Inflammatory macrophage treated with lipopolysaccharide for 4 hours (primary cell): ENCODE data around the gene PRCP.
A peak's percentile ranks its signal among the peaks of the same experiment; 100 is the strongest.

Experiments
- DNase-seq: peaks from one replicate; pipeline ENCODE4 v3.0.0-alpha.2; 2020

Gene PRCP

GRCh38 chr11:82823647-82824619 lies 76.3 kb downstream of the PRCP start:
- DNase-seq, result peak; percentile 2

DNA sequence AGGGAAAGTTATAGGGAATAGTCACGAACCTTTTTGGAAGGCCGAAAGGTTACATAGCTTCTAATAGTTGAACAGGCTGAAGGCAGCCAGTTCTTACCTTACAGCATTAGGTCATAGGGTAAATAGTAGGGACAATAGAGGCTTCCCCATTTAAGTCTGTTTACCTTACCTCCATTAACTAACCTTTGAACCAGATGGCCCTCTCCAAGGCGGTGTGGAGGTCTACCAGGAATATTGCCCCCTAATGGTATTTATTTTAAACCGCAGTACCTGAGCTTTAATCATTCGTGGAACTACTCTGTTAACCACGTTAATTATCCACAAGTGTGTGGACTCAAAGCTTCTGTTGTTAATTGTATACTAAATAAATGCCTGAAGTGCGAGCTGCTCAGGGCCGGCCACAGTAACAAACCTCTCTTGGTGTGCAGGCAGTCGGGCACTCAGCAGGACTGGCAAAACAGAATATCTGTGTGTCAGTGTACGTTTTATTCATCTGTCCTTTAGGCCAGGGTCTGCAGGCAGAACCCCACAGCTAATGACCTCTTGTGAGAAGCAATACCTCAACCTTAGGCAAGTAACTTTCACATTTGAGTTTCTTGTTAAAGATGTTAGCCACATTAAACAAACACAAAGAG lies 81.7 kb downstream of the PRCP start:
- DNase-seq, result no peak

DNA sequence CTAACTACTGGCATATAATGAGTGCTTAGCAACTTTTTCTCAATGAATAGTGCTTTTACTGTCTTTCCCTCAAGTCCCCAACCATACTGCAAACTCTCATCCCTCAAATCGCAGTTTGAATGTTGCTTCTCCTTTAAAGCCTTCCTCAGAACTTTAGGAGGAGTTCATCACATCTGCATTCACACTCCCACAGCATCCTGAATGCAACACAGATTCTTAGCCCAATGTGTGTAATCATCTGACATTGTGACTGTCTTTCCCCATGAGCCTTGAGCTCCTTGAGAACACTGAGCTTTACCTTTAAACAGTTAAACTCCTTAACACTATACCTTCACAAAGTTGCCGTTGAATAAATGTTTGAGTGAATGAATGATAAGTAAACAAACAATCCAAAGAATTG lies 84.8 kb downstream of the PRCP start:
- peak; percentile 44 for DNase-seq

DNA sequence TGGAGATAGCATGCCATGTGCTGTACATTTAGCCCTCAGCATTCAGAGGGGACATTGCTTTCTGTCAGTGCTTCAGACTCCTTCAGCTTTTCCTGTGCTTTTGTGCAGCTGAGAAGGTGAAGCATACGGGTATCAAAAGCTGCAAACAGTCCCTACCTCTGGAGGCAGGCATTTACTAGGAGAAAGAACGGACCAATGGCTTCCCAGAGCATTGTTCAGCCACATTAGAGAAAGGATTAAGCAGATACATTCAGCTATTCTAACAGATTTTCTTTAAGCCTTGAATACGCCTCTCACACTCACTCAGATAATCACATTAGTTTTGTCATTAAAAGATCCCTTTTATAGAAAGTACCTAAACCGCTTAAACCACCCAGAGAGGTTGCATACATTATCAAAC lies 85.9 kb downstream of the PRCP start:
- DNase-seq, result no peak

GRCh38 chr11:82811369-82811768 lies 88.9 kb downstream of the PRCP start:
- no peak for DNase-seq

DNA sequence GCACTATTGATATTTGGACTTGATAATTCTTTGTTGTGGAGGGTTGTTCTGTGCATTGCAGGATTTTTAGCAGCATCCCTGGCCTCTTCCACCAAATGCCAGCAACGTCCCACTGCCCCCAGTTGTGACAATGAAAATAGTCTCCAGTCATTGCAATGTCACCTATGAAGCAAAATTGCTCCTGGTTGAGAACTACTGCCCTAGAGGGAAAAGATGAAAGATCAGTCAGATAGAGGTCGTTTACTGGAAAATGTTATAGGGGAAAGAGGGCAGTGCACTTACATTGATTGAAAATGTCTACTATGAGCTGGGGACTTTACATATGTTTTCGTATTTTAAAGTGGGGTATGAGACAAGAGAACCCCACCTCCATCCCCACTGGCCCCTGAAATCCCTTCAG lies 89.5 kb downstream of the PRCP start:
- DNase-seq, result no peak

DNA sequence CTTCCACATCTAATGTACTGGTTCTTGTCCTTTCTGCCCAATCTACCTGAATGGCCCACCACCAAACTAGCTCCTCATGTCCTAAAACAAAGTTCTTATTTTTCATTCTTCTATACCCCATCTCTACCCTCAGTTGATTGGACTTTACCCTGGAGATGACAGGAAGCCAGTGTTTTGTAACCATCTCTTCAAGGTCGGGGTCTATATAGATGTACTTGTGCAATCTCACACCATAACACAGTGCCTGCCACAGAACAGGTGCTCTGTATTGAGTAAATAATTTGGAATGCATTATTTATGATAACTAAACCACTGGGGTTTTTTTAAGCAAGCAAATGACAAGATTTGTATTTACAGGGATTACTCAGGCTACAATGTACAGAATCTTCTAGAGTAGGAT lies 89.9 kb downstream of the PRCP start:
- DNase-seq, result no peak

GRCh38 chr11:82807646-82808045 lies 92.6 kb downstream of the PRCP start:
- no peak for DNase-seq

DNA sequence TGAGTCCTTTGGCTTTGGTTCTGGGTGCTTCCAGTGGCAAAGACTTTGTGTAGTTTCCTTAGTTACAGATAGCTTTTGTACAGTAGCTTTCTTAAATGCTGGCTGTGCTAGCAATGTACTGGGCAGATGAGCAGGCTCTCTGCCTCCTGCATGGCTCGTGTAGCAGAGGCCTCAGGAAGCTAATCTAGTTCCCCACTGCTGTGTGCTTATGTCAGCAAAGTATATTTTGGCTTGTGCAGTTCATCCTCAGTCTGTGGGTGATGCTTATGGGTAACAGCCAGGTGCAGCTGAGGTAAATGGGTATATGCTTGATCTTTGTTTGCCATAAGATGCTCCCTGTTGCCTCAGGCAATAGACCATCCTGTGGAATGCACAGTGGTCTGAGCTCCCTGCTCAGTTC lies 97.5 kb downstream of the PRCP start:
- DNase-seq, result no peak

DNA sequence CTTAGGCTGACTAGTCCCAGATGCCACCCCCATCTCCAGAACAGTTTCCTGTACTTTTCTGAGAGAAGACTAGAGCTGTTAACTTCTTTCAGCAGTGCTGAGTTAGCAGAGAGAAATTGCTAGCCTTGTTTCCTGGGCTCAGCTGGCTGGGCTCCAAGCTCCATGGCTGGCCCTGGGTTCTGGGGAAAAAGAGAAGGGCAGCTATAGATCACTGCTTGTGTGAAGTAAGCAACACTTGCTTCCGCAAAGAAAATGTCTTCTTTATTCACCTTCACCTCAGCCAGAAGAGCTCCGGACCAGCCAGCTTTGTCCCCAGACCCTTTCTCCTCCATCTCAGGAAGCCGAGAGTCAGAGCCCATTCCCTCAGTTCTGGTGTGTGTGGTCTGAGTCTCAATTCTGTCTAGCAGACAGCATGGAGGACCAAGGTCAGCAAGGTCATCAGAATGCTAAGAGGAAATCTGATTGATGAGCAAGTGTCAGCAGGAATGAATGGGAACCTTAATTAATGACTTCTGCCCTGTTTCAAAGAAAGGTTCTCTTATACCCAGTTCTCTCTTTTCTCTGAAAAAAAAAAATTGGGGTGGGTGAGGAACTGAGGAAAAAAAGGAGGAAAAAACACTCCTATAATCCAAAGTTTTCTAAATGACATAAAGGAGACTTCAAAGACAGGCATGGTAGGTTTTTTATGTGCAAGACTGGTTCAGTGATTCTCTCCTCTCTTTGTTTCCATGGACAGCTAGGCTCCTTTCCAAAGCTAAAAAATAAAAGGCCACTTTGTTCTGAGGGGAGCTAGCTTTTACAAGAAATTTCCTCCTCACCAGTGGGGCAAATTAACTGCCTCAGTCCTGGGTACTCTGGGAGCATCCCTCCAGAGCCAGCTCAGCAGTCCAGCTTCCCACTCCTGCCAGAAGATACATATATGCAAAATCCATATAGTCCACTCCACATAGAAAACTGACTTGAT lies 103.0 kb downstream of the PRCP start:
- no peak for DNase-seq

DNA sequence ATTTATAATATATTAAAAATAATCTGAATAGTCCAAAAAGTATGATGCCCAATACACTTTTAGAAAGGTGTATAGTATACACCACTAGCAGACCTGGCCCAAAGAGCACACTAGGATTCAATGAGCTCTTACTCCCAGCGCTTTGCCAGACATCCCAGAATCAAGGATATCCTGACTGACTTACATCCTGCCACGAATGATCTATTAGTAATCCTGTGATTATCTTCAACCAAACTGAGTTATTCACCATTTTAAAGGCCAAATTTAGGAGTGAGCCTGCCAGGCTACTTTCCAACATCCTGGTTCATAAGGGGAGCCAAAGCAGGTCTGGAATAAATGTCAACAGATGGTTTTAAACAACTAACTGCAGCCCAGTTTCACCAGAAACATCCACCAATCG lies 105.7 kb downstream of the PRCP start:
- no peak for DNase-seq

DNA sequence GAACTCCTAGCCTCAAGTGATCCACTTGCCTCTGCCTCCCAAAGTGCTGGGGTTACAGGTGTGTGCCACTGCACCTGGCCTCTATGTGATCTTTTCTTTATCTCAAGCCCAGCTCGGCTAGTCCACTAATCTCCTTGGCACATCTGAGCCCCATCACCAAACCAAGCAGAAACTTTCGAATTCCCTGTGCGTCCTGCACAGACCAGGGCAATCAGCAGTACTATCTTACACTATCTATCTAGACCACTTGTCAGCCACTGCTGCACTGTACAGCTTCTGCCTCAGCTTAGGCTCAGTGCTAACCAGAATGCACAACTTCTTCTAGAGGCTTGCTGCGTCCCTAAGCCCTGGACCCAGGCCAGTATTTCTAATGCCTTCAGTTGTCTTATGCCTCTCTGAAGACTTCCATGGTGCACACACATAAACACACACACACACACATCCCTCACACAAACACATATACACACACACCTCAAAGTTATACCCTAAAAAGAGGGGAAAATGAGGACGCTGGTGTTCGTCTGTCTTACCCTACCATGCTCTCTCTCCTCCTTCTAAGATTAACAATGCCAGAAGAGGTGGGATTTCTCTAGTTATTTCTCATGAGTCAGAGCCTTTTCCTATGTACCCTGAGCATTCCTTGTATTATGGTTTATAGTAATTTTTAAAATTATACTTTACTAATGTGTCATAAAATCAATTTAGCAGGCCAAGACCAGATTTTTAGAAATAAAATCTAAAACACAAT lies 107.2 kb downstream of the PRCP start:
- DNase-seq, result no peak

DNA sequence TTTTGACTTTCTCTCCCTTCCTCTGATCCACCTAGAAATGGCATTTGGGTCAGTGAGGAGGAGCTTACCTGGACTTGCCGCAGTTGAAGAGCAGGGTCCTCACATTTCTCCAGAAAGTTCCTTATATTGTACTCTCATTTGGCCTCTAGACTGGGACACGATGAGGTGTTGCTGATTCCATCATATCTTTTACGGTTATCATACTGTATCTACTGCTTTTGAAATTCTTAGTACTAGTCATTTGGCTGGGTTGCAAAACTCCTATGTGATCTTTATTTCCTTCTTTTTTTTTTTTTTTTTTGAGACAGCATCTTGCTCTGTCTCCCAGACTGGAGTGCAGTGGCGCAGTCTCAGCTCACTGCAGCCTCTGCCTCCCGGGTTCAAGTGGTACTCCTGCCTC lies 107.9 kb downstream of the PRCP start:
- peak; percentile 17 for DNase-seq

DNA sequence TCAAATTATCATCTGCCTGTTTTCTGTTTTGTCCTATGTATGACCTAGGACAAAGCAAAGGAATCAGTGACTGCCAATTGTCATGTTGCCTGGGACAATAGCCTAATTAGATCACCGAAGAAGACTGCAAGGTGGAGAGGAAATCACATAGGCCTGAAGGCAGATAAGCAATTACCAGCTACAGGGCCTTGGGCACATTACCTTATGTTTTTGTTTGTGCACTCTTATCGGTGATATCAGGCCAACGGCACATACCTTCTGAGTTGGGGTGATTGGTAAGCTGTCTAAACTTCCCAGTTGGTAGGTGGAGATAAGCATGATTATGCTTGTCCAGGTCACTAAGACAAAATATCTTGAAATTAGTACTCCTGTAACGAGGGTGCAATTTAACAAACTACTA lies 108.5 kb downstream of the PRCP start:
- DNase-seq, result no peak

- no peak for DNase-seq
Observed at GRCh38 chr11:82790723-82791484, 109.3 kb downstream of the PRCP start.

GRCh38 chr11:82787981-82788380 lies 112.2 kb downstream of the PRCP start:
- DNase-seq, result no peak

GRCh38 chr11:82786836-82787235 lies 113.4 kb downstream of the PRCP start:
- DNase-seq, result no peak

DNA sequence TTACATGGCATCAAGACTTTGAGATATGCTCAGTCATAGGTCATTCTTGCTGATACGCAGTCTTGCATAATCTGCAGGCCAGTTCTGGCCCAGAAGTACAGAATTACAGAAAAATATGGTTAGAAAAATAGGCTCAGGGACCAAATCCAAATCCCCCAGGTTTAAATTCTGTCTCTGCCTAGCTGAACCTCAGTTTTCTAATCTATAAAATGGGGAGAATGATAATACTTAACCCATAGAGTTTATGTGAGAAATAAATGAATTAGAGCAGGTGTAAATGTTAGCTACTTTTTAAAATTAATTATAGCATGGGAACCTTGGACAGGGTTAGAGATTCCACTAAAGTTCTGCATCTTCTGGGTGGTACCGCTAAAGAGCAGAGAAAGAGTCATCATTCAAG lies 114.2 kb downstream of the PRCP start:
- no peak for DNase-seq

DNA sequence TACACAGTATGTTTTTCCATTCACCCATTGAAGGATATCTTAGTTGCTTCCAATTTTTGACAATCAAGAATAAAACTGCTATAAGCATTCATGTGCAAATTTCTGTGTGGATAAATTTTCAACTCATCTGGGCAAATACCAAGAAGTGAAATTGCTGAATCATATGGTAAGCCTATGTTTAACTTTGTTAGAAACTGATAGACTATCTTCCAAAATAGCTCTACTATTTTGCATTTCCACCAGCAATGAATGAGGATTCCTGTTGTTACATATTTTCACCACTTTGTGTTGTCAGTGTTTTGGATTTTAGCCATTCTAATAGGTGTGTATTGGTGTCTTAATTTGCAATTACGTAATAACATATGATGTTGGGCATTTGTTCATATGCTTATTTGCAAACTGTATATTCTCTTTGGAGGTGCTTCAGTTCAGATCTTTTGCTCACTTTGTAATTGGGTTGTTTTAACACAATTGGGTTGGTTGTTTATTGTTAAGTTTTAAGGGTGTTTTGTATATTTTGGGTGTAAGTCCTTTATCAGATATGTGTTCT lies 117.3 kb downstream of the PRCP start:
- no peak for DNase-seq

DNA sequence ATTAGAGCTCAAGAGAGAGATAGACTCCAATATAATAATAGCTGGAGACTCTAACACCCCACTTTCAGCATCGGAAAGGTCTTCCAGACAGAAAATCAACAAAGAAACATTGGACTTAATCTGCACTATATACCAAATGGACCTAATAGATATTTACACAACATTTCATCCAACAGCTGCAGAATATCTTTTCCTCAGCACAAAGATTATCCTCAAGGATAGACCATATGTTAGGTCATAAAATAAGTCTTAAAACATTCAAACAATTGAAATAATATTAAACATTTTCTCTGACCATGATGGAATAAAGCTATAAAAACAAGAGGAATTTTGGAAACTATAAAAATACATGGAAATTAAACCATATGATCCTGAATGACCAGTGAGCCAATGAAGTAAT lies 121.5 kb downstream of the PRCP start:
- DNase-seq, result no peak

DNA sequence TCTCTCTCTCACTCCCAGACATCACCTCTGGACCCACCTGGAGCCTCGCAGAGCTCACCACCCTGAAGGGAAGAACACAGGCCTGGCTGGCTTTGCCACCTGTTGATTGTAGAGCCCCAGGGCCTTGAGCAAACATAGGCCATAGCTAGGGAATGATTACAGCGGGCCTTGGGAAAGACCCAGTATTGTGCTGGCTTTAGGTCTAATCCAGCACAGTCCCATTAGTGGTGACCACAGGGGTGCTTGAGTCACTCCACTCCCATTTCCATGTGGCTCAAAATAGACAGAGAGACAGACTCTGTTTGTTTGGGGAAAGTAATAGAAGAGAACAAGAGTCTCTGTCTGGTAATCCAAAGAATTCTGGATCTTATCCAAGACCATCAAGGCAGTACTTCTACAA lies 123.9 kb downstream of the PRCP start:
- no peak for DNase-seq
